Loucy (cell line): ENCODE results near the gene SNRPA1.

Experiments used
- H2AFZ ChIP-seq: fragments of 200-600 bp; sonication (generic); 2 replicates; pipeline ENCODE4 v1.6.0; 2016; ENCODE audit warnings: antibody characterized with exemption, mild to moderate bottlenecking, low read length, moderate library complexity
- H3F3A ChIP-seq: fragments of 200-600 bp; 2 replicates; pipeline ENCODE4 v1.6.0; 2016; ENCODE audit warnings: antibody characterized with exemption, low read depth, mild to moderate bottlenecking
- H3K27me3 ChIP-seq: fragments of 200-600 bp; sonication (generic); 2 replicates; pipeline ENCODE4 v1.6.1; 2014; ENCODE audit warnings: low read length, mild to moderate bottlenecking; ENCODE audit not compliant: insufficient read depth, poor library complexity, severe bottlenecking
- H3K36me3 ChIP-seq: fragments of 200-600 bp; sonication (generic); 2 replicates; pipeline ENCODE4 v1.6.1; 2016; ENCODE audit warnings: low read length; ENCODE audit not compliant: insufficient read depth
- H3K4me1 ChIP-seq: fragments of 200-600 bp; sonication (generic); 2 replicates; pipeline ENCODE4 v1.5.1; 2014; ENCODE audit warnings: low read length, mild to moderate bottlenecking; ENCODE audit not compliant: insufficient read depth, poor library complexity, severe bottlenecking
- H3K4me2 ChIP-seq: fragments of 200-600 bp; sonication (generic); 2 replicates; pipeline ENCODE4 v1.6.0; 2014; ENCODE audit warnings: antibody characterized with exemption, low read length, low read depth, mild to moderate bottlenecking; ENCODE audit not compliant: poor library complexity, severe bottlenecking
- H3K4me3 ChIP-seq: fragments of 200-600 bp; sonication (generic); 2 replicates; pipeline ENCODE4 v1.5.1; 2014; ENCODE audit warnings: low read length, mild to moderate bottlenecking, mixed read lengths; ENCODE audit not compliant: poor library complexity, severe bottlenecking
- H3K79me2 ChIP-seq: fragments of 200-600 bp; sonication (generic); 2 replicates; pipeline ENCODE4 v1.6.1; 2014; ENCODE audit warnings: low read length; ENCODE audit not compliant: insufficient read depth
- H3K9ac ChIP-seq: fragments of 200-600 bp; sonication (generic); 2 replicates; pipeline ENCODE4 v1.6.0; 2014; ENCODE audit warnings: mild to moderate bottlenecking, low read depth, low read length, moderate library complexity; ENCODE audit not compliant: poor library complexity, severe bottlenecking
- H3K9me2 ChIP-seq: fragments of 200-600 bp; sonication (generic); replicated peaks from 2 replicates; pipeline ENCODE4 v1.6.1; 2016; ENCODE audit warnings: low read depth, low read length, mixed read lengths
- H3K9me3 ChIP-seq: fragments of 200-600 bp; sonication (generic); 2 replicates; pipeline ENCODE4 v1.6.1; 2014; ENCODE audit warnings: mild to moderate bottlenecking, antibody characterized with exemption, low read length, low read depth; ENCODE audit not compliant: insufficient read depth
- H4K20me1 ChIP-seq: fragments of 200-600 bp; sonication (generic); 2 replicates; pipeline ENCODE4 v1.6.0; 2014; ENCODE audit warnings: antibody characterized with exemption, low read length, mild to moderate bottlenecking; ENCODE audit not compliant: insufficient read depth, poor library complexity, severe bottlenecking
- CTCF ChIP-seq: fragments of 200-600 bp; sonication (generic); conservative IDR thresholded peaks from 2 replicates; pipeline ENCODE4 v1.5.1; 2014; ENCODE audit warnings: mild to moderate bottlenecking, antibody characterized with exemption, low read length
- EZH2phosphoT487 ChIP-seq: fragments of 200-600 bp; IDR thresholded peaks from 2 replicates; pipeline ENCODE4 v1.6.1; 2018; ENCODE audit warnings: antibody characterized with exemption, mild to moderate bottlenecking, moderate library complexity, borderline replicate concordance

The SNRPA1 gene

GRCh38 chr15:101237251-101237650 is 57.8 kb downstream of the SNRPA1 start:
- Histone ChIP-seq H2AFZ (no peak overlapping the region), H3K9ac (no peak overlapping the region), H4K20me1 (peaks cover 81% of the 10 kb centered on the region), H3K9me3 (no peaks in the 10 kb centered on the region), H3F3A (peaks cover 3% of the 10 kb centered on the region; the same call in 1 of the 2 replicates), H3K4me2 (peak overlapping the region; percentile 11), H3K79me2 (peaks cover 99% of the 10 kb centered on the region), H3K4me3 (no peak overlapping the region), H3K36me3 (peaks cover 39% of the 10 kb centered on the region), H3K9me2 (no peaks in the 10 kb centered on the region), H3K4me1 (peaks cover 70% of the 10 kb centered on the region), H3K27me3 (no peaks in the 10 kb centered on the region)
- TF ChIP-seq EZH2phosphoT487 (no peak), CTCF (no peak)

- Histone ChIP-seq H3K79me2 (peaks cover 99% of the 10 kb centered on the region), H4K20me1 (peaks cover 72% of the 10 kb centered on the region)
Observed at GRCh38 chr15:101233651-101234280, 61.3 kb downstream of the SNRPA1 start.

GRCh38 chr15:101232677-101233076 is 62.4 kb downstream of the SNRPA1 start:
- no peak overlapping the region for H2AFZ ChIP-seq
- no peaks in the 10 kb centered on the region for H3K9me2 ChIP-seq
- TF ChIP-seq EZH2phosphoT487 (no peak), CTCF (no peak)
- H3K9ac ChIP-seq, result no peak overlapping the region
- H4K20me1 ChIP-seq, result peaks cover 69% of the 10 kb centered on the region
- peaks cover 41% of the 10 kb centered on the region for H3K4me1 ChIP-seq
- peaks cover 14% of the 10 kb centered on the region; the same call in 1 of the 2 replicates for H3K9me3 ChIP-seq
- H3K27me3 ChIP-seq, result no peaks in the 10 kb centered on the region
- peak overlapping the region; percentile 2 for H3K4me2 ChIP-seq
- H3K79me2 ChIP-seq, result peaks cover 99% of the 10 kb centered on the region
- no peak overlapping the region for H3K4me3 ChIP-seq
- no peaks in the 10 kb centered on the region for H3F3A ChIP-seq
- peaks cover 82% of the 10 kb centered on the region for H3K36me3 ChIP-seq

More at GRCh38 chr15:101233651-101234280, 61.3 kb downstream of the SNRPA1 start:
- 0 out of 2 replicates have a peak, but pooled peaks cover 4% of the 10 kb centered on the region for H3K9me3 ChIP-seq
- no peak overlapping the region for H3K4me2 ChIP-seq
- H3F3A ChIP-seq, result no peaks in the 10 kb centered on the region
- peaks cover 50% of the 10 kb centered on the region for H3K4me1 ChIP-seq
- H3K36me3 ChIP-seq, result peaks cover 71% of the 10 kb centered on the region
- H2AFZ ChIP-seq, result no peak overlapping the region
- H3K9me2 ChIP-seq, result no peaks in the 10 kb centered on the region
- H3K4me3 ChIP-seq, result no peak overlapping the region
- no peaks in the 10 kb centered on the region for H3K27me3 ChIP-seq
- TF ChIP-seq CTCF, result no peak
- no peak for TF ChIP-seq EZH2phosphoT487
- no peak overlapping the region for H3K9ac ChIP-seq
